Activated CD8-positive, alpha-beta T cell treated with anti-CD3 and anti-CD28 coated beads for 36 hours (primary cell): ENCODE data around the gene AIMP2. TPM values are rescaled to one million over a fixed set of nuclear protein-coding genes. Genes with fewer than 3 reads are reported as not detected.
A peak's percentile ranks its signal among the peaks of the same experiment; 100 is the strongest.
"Not testable (repeated sequence)": the region's sequence is repeated elsewhere in the genome, so short reads cannot be mapped to it uniquely, and the experiment has no call there.

Experiments used
- ATAC-seq: fragments of 200-7000 bp; cut with Tn5 transposase; one replicate; pipeline ENCODE4 v1.10.0; 2021; ENCODE audit warnings: mild to moderate bottlenecking, moderate library complexity
- CTCF ChIA-PET: fragments of 350-600 bp; sonication (Branson Sonifier 250); formaldehyde crosslinking; loops from one replicate; lab custom pipeline; 2021; ENCODE audit warnings: antibody characterized with exemption; lab: Charles Lee
- POLR2A ChIA-PET: fragments of 350-600 bp; sonication (Branson Sonifier 250); formaldehyde crosslinking; loops from one replicate; lab custom pipeline; 2021; ENCODE audit warnings: antibody characterized with exemption; lab: Charles Lee
- DNase-seq: peaks from one replicate; pipeline ENCODE4 v3.0.0-alpha.2; 2020
- H3K27ac Mint-ChIP-seq: one replicate; pipeline ENCODE4 v1.8.0; 2021; ENCODE audit warnings: mild to moderate bottlenecking, mixed read lengths
- H3K27me3 Mint-ChIP-seq: one replicate; pipeline ENCODE4 v1.8.0; 2021; ENCODE audit warnings: mixed read lengths
- H3K36me3 Mint-ChIP-seq: one replicate; pipeline ENCODE4 v1.8.0; 2021; ENCODE audit warnings: low read depth, mixed read lengths
- H3K4me1 Mint-ChIP-seq: one replicate; pipeline ENCODE4 v1.8.0; 2021; ENCODE audit warnings: low read depth, mixed read lengths
- H3K4me3 Mint-ChIP-seq: one replicate; pipeline ENCODE4 v1.8.0; 2021; ENCODE audit warnings: mild to moderate bottlenecking, moderate library complexity, mixed read lengths
- H3K9me3 Mint-ChIP-seq: one replicate; pipeline ENCODE4 v1.8.0; 2021; ENCODE audit warnings: mixed read lengths
- CTCF ChIP-seq: fragments of 200-600 bp; IDR thresholded peaks from one replicate; pipeline ENCODE4 v1.8.0; 2022; ENCODE audit warnings: antibody characterized with exemption, mild to moderate bottlenecking
- intact Hi-C: fragments of 100-400 bp; cut with micrococcal nuclease; formaldehyde crosslinking; loops from one replicate; pipeline ENCODE4 v1.10.0; 2022
- total RNA-seq, 2 experiments: library from RNA; stranded (reverse); gene quantifications; one replicate each; pipeline ENCODE4 v1.2.3, GENCODE V29; 2021

Gene AIMP2
- total RNA-seq, 2 experiments from 2014 or later: 50.6 to 54.7 TPM

- DNase-seq: no peak
- H3K4me3 Mint-ChIP-seq: no peak overlapping the region
- peaks cover 21% of the 10 kb centered on the region for H3K4me1 Mint-ChIP-seq
- CTCF ChIA-PET: interaction anchor here (1.0 to 1.1 kb wide), 2 partner anchors 50 to 59 kb away, joined by 3 read pairs; no protein-coding TSS in a partner anchor
- no peaks in the 10 kb centered on the region for H3K9me3 Mint-ChIP-seq
- TF ChIP-seq CTCF: no peak
- intact Hi-C loops: no loop called here
- no peak overlapping the region for H3K27ac Mint-ChIP-seq
- peaks cover 15% of the 10 kb centered on the region for H3K36me3 Mint-ChIP-seq
- no peak for ATAC-seq
- POLR2A ChIA-PET: interaction anchor here (0.8 to 1.1 kb wide), 2 partner anchors 8 to 52 kb away, joined by 3 read pairs; no protein-coding TSS in a partner anchor
- no peaks in the 10 kb centered on the region for H3K27me3 Mint-ChIP-seq
These were observed 47.5 kb downstream of the AIMP2 start for GRCh38 chr7:6056616-6057015.

DNA sequence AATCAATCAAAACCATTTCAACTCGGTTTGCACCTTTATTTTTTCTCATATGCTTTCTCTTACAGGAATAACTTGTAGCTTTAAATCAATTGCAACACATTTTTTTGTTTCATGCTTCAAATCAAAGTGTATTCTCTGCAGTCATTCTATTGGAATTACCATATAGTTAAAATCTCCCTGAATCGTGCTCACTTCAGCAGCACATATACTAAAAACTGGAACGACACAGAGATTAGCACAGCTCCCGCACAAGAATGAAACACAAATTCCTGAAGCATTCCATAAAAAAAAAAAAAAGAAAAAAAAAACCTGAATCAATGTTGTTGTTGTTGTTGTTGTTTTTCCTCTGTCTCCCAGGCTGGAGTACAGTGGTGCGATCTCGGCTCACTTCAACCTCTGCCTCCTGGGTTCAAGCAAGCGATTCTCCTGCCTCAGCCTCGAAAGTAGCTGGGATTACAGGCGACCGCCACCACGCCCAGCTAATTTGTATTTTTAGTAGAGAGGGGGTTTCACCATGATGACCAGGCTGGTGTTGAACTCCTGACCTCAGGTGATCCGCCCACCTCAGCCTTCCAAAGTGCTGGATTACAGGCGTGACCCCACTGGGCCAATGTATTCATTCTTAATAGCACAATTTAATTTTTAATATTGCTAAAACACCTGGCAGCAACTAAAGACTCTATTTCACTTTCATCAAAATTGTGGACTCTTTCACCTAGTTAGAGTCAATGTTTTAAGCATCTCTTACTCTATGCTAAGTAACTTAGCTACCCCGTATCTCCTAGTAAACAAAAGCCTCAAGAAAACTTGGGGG, 48.5 kb downstream of the AIMP2 start:
- Mint-ChIP-seq H3K36me3 (peaks cover 14% of the 10 kb centered on the region), H3K4me3 (peak overlapping the region; percentile 87), H3K4me1 (peaks cover 21% of the 10 kb centered on the region), H3K27ac (peak overlapping the region; percentile 52), H3K9me3 (no peaks in the 10 kb centered on the region), H3K27me3 (no peaks in the 10 kb centered on the region)
- DNase-seq (peak; percentile 20), ATAC-seq (no peak)
- CTCF ChIA-PET: interaction anchor here (1.1 kb wide), 2 partner anchors 60 to 266 kb away, joined by 3 read pairs; no protein-coding TSS in a partner anchor
- POLR2A ChIA-PET: interaction anchor here (0.8 to 1.1 kb wide), 2 partner anchors 9 to 53 kb away, joined by 3 read pairs; no protein-coding TSS in a partner anchor
- TF ChIP-seq CTCF: no peak
- intact Hi-C loops: no loop called here

- H3K27ac Mint-ChIP-seq, ATAC-seq, POLR2A ChIA-PET, H3K4me3 Mint-ChIP-seq, intact Hi-C loops, DNase-seq, H3K27me3 Mint-ChIP-seq, H3K9me3 Mint-ChIP-seq, H3K36me3 Mint-ChIP-seq: not testable (repeated sequence)
- H3K4me1 Mint-ChIP-seq: peaks cover 18% of the 10 kb centered on the region
- CTCF ChIA-PET: interaction anchor here (1.0 kb wide), 1 partner anchor 46 kb away, joined by 3 read pairs; no protein-coding TSS in a partner anchor
These were observed 50.9 kb downstream of the AIMP2 start for GRCh38 chr7:6059941-6060340.

- CTCF ChIA-PET: interaction anchor here (1.3 kb wide), 1 partner anchor 10 kb away, joined by 3 read pairs; no protein-coding TSS in a partner anchor
- Mint-ChIP-seq H3K27ac (no peak overlapping the region), H3K36me3 (no peaks in the 10 kb centered on the region), H3K4me3 (no peak overlapping the region), H3K27me3 (no peaks in the 10 kb centered on the region), H3K4me1 (no peaks in the 10 kb centered on the region), H3K9me3 (no peaks in the 10 kb centered on the region)
- DNase-seq (no peak), ATAC-seq (no peak)
- POLR2A ChIA-PET: no interaction called here
- TF ChIP-seq CTCF: no peak
- intact Hi-C loops: no loop called here
These were observed 62.3 kb downstream of the AIMP2 start for GRCh38 chr7:6071406-6071805.

Other genes with a start within 250 kb of the AIMP2 start
- gene RNF216, start 227.6 kb upstream of the AIMP2 start, total RNA-seq: 10 to 100 TPM; 46.2 to 48.0 TPM
- not detected for gene OCM, start 128.5 kb upstream of the AIMP2 start, total RNA-seq
- 100 to 1,000 TPM; 102 to 107 TPM for gene CCZ1, start 110.5 kb upstream of the AIMP2 start, total RNA-seq
- gene RSPH10B, start 38.6 kb upstream of the AIMP2 start, total RNA-seq: under 1 TPM in 1 of 2 experiments, not detected in 1; 0.59 TPM
- 10 to 100 TPM; 20.5 to 22.8 TPM for gene PMS2, start 223 bp upstream of the AIMP2 start, total RNA-seq
- under 1 TPM in 1 of 2 experiments, not detected in 1; 0.27 TPM for gene ANKRD61, start 22.1 kb downstream of the AIMP2 start, total RNA-seq
- 100 to 1,000 TPM; 110 to 115 TPM for gene EIF2AK1, start 49.9 kb downstream of the AIMP2 start, total RNA-seq
- 10 to 100 TPM in 1 of 2 experiments, 1 to 10 TPM in 1; 9.7 to 10.4 TPM for gene USP42, start 95.7 kb downstream of the AIMP2 start, total RNA-seq